GM12891 (cell line): ENCODE results near the gene ALG6.

ENCODE experiments used
- DNase-seq: peaks from one replicate; pipeline ENCODE4 v3.0.0; 2011; ENCODE audit warnings: low spot score; ENCODE audit not compliant: insufficient read length
- FAIRE-seq: peaks from 2 replicates; lab custom pipeline; 2011; peaks lifted over from hg19 to GRCh38; lab: Jason Lieb, UNC
- PAX5 ChIP-seq: IDR thresholded peaks from 2 replicates; pipeline ENCODE4 v1.6.1; 2011; ENCODE audit warnings: low read length, moderate library complexity, mild to moderate bottlenecking; ENCODE audit not compliant: insufficient read depth, severe bottlenecking
- POLR2A ChIP-seq: IDR thresholded peaks from 2 replicates; pipeline ENCODE4 v1.6.1; 2011; ENCODE audit warnings: low read depth, low read length, control low read depth
- POLR2AphosphoS5 ChIP-seq: IDR thresholded peaks from 2 replicates; pipeline ENCODE4 v1.6.1; 2011; ENCODE audit warnings: low read depth, low read length, control low read depth
- POU2F2 ChIP-seq: IDR thresholded peaks from 2 replicates; pipeline ENCODE4 v1.6.1; 2011; ENCODE audit warnings: low read depth, mild to moderate bottlenecking, control low read depth, low read length, moderate library complexity
- SPI1 ChIP-seq: IDR thresholded peaks from 2 replicates; pipeline ENCODE4 v1.6.1; 2011; ENCODE audit warnings: low read depth, low read length, control low read depth
- TAF1 ChIP-seq: IDR thresholded peaks from 2 replicates; pipeline ENCODE4 v1.6.1; 2011; ENCODE audit warnings: low read depth, low read length, control low read depth

ALG6 gene

DNA sequence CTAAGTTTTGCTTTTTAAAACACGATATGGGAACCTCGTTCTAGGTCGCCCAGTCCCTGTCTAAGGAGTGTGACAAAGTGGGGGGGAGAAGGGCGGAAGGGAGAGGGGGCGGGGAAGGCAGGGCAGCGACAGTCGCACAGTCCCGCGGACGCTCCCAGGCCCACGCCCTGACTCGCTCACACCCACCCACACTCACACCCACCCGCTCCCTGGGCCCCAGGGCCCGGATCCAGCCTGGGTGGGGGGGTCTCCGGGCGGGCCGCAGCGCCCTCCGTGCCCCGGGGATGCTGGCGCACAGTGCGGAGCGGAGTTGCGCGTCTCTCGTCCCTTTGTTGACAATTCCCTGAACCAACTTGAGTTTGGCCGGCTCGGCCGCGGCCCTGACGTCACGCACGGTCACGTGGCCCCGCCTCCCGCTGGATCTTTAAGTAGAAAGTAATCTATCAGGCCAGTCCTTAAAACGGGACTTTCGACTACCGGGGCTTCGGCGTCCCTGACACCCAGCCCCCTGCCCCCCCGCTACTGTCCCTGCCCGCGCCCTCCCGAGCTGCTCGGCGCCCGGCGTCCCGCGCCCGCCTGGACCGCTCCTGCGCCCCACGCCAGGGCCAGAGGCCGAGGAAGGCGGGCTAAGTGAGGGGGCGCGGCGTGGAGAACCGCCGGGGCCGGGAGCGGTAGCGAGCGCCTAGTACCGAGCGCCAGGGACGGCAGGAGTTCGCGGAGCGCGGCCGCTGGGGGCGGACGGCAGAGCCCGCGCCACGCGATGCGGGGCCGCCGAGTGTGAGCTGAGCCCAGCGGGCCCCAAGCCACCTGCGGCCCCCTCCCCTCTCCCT lies 45.1 kb upstream of the ALG6 start, which contains the start of gene FOXD3:
Gene FOXD3, plus strand, starts transcription at position 454 of the 830 bp plus-strand sequence. CDS start 492 bp downstream, outside the sequence.
- no peak for DNase-seq
- TF ChIP-seq SPI1 (no peak), PAX5 (no peak), TAF1 (no peak), POLR2A (no peak), POU2F2 (no peak), POLR2AphosphoS5 (no peak)
- peak; percentile 26 for FAIRE-seq

DNA sequence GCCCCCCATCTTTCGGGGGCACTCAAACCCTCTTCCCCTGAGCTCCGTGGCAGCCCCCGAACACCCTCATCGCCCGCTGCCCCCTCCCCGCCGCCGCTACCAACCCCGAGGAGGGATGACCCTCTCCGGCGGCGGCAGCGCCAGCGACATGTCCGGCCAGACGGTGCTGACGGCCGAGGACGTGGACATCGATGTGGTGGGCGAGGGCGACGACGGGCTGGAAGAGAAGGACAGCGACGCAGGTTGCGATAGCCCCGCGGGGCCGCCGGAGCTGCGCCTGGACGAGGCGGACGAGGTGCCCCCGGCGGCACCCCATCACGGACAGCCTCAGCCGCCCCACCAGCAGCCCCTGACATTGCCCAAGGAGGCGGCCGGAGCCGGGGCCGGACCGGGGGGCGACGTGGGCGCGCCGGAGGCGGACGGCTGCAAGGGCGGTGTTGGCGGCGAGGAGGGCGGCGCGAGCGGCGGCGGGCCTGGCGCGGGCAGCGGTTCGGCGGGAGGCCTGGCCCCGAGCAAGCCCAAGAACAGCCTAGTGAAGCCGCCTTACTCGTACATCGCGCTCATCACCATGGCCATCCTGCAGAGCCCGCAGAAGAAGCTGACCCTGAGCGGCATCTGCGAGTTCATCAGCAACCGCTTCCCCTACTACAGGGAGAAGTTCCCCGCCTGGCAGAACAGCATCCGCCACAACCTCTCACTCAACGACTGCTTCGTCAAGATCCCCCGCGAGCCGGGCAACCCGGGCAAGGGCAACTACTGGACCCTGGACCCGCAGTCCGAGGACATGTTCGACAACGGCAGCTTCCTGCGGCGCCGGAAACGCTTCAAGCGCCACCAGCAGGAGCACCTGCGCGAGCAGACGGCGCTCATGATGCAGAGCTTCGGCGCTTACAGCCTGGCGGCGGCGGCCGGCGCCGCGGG lies 44.2 kb upstream of the ALG6 start:
- no peak for TF ChIP-seq SPI1
- no peak for TF ChIP-seq POU2F2
- no peak for TF ChIP-seq PAX5
- no peak for TF ChIP-seq POLR2AphosphoS5
- TF ChIP-seq POLR2A, result no peak
- TF ChIP-seq TAF1, result no peak
- no peak for DNase-seq
- no peak for FAIRE-seq

DNA sequence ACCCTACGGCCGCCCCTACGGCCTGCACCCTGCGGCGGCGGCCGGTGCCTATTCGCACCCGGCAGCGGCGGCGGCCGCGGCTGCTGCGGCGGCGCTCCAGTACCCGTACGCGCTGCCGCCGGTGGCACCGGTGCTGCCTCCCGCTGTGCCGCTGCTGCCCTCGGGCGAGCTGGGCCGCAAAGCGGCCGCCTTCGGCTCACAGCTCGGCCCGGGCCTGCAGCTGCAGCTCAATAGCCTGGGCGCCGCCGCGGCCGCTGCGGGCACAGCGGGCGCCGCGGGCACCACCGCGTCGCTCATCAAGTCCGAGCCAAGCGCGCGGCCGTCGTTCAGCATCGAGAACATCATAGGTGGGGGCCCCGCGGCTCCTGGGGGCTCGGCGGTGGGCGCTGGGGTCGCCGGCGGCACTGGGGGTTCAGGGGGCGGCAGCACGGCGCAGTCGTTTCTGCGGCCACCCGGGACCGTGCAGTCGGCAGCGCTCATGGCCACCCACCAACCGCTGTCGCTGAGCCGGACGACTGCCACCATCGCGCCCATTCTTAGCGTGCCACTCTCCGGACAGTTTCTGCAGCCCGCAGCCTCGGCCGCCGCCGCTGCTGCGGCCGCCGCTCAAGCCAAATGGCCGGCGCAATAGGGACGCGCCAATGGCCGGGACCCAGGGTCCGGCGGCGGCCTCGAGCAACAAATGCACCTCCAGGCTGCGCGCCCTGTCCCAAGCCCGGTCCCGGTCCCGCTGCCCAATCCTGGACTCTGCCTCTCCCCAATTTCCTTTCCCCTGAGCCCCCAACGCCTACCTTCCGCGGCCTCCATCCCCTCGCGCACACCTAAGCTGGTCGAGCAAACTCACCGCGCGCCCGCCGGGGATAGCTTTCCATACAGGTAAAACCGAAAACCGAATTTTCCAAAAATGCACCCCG lies 43.3 kb upstream of the ALG6 start:
- DNase-seq (no peak), FAIRE-seq (no peak)
- TF ChIP-seq POU2F2 (no peak), POLR2AphosphoS5 (no peak), TAF1 (no peak), SPI1 (no peak), POLR2A (no peak)

DNA sequence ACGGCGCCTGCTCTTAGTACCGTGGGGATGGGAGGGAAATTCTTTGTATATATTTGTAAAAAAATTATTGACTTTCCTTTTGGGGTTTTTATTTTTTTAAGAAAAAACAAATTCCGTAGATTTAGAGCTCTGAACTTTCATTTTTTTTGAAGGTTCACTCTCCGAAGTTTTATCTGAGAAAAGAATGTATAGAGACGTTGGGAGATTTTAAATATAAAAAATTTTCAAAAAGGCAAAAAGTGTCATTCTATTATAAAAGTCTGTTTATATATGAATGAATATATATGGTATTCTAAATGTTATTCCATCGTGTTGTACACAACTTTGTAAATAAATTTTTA lies 42.7 kb upstream of the ALG6 start:
- no peak for DNase-seq
- TF ChIP-seq POLR2A (no peak), TAF1 (no peak), PAX5 (no peak), POU2F2 (no peak)
- FAIRE-seq, result no peak

DNA sequence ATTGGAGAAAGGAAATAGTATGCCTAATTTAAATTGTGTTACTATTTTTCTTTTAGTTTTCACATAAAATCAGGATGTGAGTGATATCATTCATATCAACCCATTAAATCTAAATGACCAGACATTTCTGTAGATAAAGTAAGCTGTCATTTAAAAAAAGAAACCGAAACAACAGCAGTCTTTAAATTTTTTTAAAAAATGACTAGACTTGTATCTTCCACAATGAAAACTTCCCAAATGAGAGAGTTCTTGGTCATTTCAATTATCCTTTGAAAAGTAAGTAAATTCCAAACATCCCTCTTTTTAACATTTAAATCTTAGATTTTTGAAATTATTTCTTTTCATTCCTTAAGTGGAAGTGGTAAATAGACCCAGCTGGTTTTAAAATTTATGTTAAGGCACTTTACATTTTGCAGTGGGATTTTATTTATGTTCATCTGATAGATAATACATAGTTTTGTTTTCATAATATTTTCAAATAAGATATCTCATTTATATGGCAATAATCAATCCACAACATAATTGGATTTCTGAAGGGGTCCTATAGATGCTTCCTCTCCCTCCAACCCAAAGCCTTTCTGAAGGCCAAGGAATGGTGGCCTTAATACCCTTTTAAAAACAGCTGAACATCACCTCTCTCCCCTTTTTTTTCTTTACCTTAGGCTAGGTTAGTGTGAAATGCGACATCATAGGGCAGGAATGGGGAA lies 42.0 kb upstream of the ALG6 start:
- FAIRE-seq (no peak), DNase-seq (no peak)
- TF ChIP-seq TAF1 (no peak), POU2F2 (no peak)

DNA sequence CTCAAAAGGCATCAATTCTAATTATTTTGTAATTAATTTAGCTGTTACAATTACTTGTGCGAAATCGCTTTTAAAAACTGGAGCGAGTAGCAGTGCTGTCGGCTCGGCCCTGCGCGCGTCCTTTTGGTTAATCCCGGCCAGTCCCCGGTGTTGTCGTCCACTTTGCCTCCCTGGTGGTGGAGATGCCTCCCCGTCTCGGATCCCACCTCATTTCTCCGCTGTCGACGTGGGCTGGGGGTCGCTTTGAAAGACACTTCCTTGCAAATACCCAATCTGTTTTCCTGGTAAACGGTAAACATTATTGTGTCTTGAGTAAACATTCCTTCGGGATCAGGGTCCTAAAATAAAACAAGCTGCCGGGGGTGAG lies 41.3 kb upstream of the ALG6 start:
- FAIRE-seq, result no peak
- DNase-seq, result no peak
- TF ChIP-seq POLR2A (no peak), SPI1 (no peak), POLR2AphosphoS5 (no peak), TAF1 (no peak), POU2F2 (no peak), PAX5 (no peak)

DNA sequence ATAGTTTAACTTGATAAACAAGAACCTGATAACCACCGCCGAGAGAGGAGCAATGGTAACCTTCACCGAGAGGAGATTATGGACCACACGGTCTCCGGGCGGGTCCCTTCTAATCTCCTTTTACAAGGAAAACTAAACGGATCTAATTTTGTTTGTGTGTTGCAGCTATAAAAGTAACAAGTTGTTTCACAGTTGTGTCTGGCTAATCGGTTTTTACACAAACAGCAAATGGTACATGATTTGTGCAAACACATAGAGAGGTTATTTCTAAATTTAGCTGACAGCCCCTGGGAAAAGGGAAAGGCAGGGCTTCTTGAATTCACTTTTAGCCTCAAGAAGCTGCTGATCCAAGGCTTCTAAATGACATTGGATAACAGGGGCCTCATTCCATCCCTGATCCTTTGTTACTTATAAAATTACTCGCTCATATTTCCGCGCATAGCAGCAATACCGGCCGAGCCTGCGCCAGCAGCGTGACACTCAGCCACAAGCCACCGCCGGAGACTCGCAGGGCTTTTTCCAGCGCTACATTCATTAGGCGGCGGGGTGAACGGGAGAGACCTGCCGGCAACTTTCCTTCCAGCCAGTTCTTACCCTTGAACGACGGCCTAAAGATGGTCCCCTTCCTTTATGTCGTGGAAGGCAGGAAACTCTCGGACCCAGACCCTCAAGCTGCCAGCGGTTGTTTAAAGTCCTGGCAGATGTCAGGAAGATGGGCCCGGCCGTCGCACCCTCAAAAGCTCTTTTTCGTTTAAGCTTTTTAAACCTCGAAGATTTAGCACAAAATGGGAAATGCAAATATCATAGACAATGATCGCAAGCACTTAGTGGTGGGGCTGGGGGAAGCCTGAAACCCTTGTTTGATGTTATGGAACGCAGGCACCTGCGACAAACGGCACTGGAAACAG lies 40.7 kb upstream of the ALG6 start:
- no peak for TF ChIP-seq PAX5
- TF ChIP-seq POLR2AphosphoS5, result no peak
- no peak for TF ChIP-seq POLR2A
- TF ChIP-seq SPI1, result no peak
- TF ChIP-seq TAF1, result no peak
- TF ChIP-seq POU2F2, result no peak
- DNase-seq (no peak), FAIRE-seq (peak; percentile 20)
